ENCODE results near the gene CCDC158.

CCDC158 gene

GRCh38 chr4:76313547-76313946 is 107.4 kb downstream of the CCDC158 start:
- H3K4me3 ChIP-seq (ENCODE audit: low read depth, low read length) = no peak overlapping the region
- no peak for TF ChIP-seq CTCF (IDR thresholded peaks at IDR 0.05; ENCODE audit: low read depth, low read length, missing control alignments)
- no peak for DNase-seq (ENCODE audit: low read depth)

- H3K4me3 ChIP-seq (ENCODE audit: low read depth, low read length) = no peak overlapping the region
- no peak for TF ChIP-seq CTCF (IDR thresholded peaks at IDR 0.05; ENCODE audit: low read depth, low read length, missing control alignments)
- DNase-seq (ENCODE audit: low read depth) = no peak
These were observed 108.5 kb downstream of the CCDC158 start for GRCh38 chr4:76312457-76312856.

- DNase-seq (ENCODE audit: low read depth) = no peak
- H3K4me3 ChIP-seq (ENCODE audit: low read depth, low read length) = no peak overlapping the region
- TF ChIP-seq CTCF (IDR thresholded peaks at IDR 0.05; ENCODE audit: low read depth, low read length, missing control alignments) = no peak
These were observed 109.0 kb downstream of the CCDC158 start for GRCh38 chr4:76311896-76312331.

GRCh38 chr4:76310683-76311082 is 110.3 kb downstream of the CCDC158 start:
- TF ChIP-seq CTCF (IDR thresholded peaks at IDR 0.05; ENCODE audit: low read depth, low read length, missing control alignments) = no peak
- no peak for DNase-seq (ENCODE audit: low read depth)
- no peak overlapping the region for H3K4me3 ChIP-seq (ENCODE audit: low read depth, low read length)

GRCh38 chr4:76309939-76310550 is 110.9 kb downstream of the CCDC158 start:
- no peak for DNase-seq (ENCODE audit: low read depth)
- no peak for TF ChIP-seq CTCF (IDR thresholded peaks at IDR 0.05; ENCODE audit: low read depth, low read length, missing control alignments)
- no peak overlapping the region for H3K4me3 ChIP-seq (ENCODE audit: low read depth, low read length)

GRCh38 chr4:76308548-76308947 is 112.4 kb downstream of the CCDC158 start:
- no peak overlapping the region for H3K4me3 ChIP-seq (ENCODE audit: low read depth, low read length)
- no peak for TF ChIP-seq CTCF (IDR thresholded peaks at IDR 0.05; ENCODE audit: low read depth, low read length, missing control alignments)
- DNase-seq (ENCODE audit: low read depth) = no peak

GRCh38 chr4:76307660-76308014 is 113.3 kb downstream of the CCDC158 start:
- no peak overlapping the region for H3K4me3 ChIP-seq (ENCODE audit: low read depth, low read length)
- DNase-seq (ENCODE audit: low read depth) = no peak
- TF ChIP-seq CTCF (IDR thresholded peaks at IDR 0.05; ENCODE audit: low read depth, low read length, missing control alignments) = no peak
